ENCODE measurements around the gene FRMD6.

The FRMD6 gene

GRCh38 chr14:51703787-51704186 lies 52.1 kb downstream of the FRMD6 start:
- no peak for DNase-seq (ENCODE audit: low read depth)
- no peak for TF ChIP-seq CTCF (IDR thresholded peaks at IDR 0.05; ENCODE audit: control insufficient read depth, insufficient read depth, low read depth, low read length, missing control alignments)
- H3K4me3 ChIP-seq (ENCODE audit: control insufficient read depth, low read depth, low read length), result no peak overlapping the region

GRCh38 chr14:51704545-51704944 lies 52.8 kb downstream of the FRMD6 start:
- TF ChIP-seq CTCF (IDR thresholded peaks at IDR 0.05; ENCODE audit: control insufficient read depth, insufficient read depth, low read depth, low read length, missing control alignments), result peak; percentile 2
- DNase-seq (ENCODE audit: low read depth), result no peak
- no peak overlapping the region for H3K4me3 ChIP-seq (ENCODE audit: control insufficient read depth, low read depth, low read length)

GRCh38 chr14:51707327-51707726 lies 55.6 kb downstream of the FRMD6 start:
- no peak overlapping the region for H3K4me3 ChIP-seq (ENCODE audit: control insufficient read depth, low read depth, low read length)
- TF ChIP-seq CTCF (IDR thresholded peaks at IDR 0.05; ENCODE audit: control insufficient read depth, insufficient read depth, low read depth, low read length, missing control alignments), result no peak
- DNase-seq (ENCODE audit: low read depth), result no peak

- no peak overlapping the region for H3K4me3 ChIP-seq (ENCODE audit: control insufficient read depth, low read depth, low read length)
- DNase-seq (ENCODE audit: low read depth), result no peak
- TF ChIP-seq CTCF (IDR thresholded peaks at IDR 0.05; ENCODE audit: control insufficient read depth, insufficient read depth, low read depth, low read length, missing control alignments), result no peak
Observed at GRCh38 chr14:51711505-51711904, 59.8 kb downstream of the FRMD6 start.

GRCh38 chr14:51715250-51715649 lies 63.5 kb downstream of the FRMD6 start:
- H3K4me3 ChIP-seq (ENCODE audit: control insufficient read depth, low read depth, low read length), result no peak overlapping the region
- TF ChIP-seq CTCF (IDR thresholded peaks at IDR 0.05; ENCODE audit: control insufficient read depth, insufficient read depth, low read depth, low read length, missing control alignments), result no peak
- DNase-seq (ENCODE audit: low read depth), result no peak

- DNase-seq (ENCODE audit: low read depth), result no peak
- no peak for TF ChIP-seq CTCF (IDR thresholded peaks at IDR 0.05; ENCODE audit: control insufficient read depth, insufficient read depth, low read depth, low read length, missing control alignments)
Observed at GRCh38 chr14:51715742-51716141, 64.0 kb downstream of the FRMD6 start.

GRCh38 chr14:51716610-51717009 lies 64.9 kb downstream of the FRMD6 start:
- DNase-seq (ENCODE audit: low read depth), result no peak
- TF ChIP-seq CTCF (IDR thresholded peaks at IDR 0.05; ENCODE audit: control insufficient read depth, insufficient read depth, low read depth, low read length, missing control alignments), result no peak

More at GRCh38 chr14:51715742-51716141, 64.0 kb downstream of the FRMD6 start:
- no peak overlapping the region for H3K4me3 ChIP-seq (ENCODE audit: control insufficient read depth, low read depth, low read length)

More at GRCh38 chr14:51716610-51717009, 64.9 kb downstream of the FRMD6 start:
- H3K4me3 ChIP-seq (ENCODE audit: control insufficient read depth, low read depth, low read length), result no peak overlapping the region
